GM19455 (cell line): ENCODE results near the gene IRX3.

Experiments used
- ATAC-seq: cut with Tn5 transposase; IDR thresholded peaks from one replicate; pipeline ENCODE4 v1.9.1; 2021; ENCODE audit not compliant: unreplicated experiment

The IRX3 gene

GRCh38 chr16:54291656-54292487 lies 5.3 kb upstream of the IRX3 start:
- ATAC-seq = no peak

DNA sequence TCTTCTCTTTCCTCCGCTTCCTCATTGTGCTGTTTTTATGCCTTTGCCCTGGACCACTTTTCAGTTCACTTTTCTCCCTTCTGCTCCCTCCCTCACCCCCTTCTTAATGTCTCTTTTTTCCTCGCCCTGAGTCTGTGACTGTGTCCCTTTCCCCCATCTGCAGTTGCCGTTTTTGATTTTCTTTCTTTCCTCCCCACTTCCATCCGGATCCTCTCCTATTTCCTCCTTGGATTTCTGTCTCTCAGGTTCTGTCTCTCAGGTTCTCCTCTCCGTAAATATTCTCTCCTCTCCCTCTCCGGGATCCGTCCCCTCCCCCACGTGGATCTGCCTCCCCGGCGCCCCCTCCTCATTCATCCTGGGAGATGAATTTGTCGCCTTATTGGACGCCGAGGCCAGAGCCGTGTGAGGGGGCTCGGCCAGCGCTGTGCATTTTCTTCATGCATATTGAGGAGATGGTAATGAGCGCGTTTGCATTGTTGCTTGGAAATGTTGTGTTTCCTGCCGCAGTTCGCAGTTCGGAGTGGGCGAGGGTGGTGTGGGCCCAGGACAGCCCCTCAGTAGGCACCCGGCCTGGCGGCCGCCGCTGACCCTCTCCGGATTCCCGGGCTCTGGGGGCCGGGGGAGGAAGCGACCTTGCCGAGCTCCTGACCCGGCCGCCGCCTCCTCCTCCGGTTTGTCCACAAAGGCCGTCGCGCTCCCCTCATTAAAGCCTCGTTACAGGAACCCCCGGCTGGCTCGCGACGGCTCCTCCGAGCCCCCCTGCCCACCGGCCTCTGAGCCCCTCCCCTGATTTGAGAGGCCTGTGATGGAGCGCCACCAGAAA lies 4.5 kb upstream of the IRX3 start:
- ATAC-seq = no peak

DNA sequence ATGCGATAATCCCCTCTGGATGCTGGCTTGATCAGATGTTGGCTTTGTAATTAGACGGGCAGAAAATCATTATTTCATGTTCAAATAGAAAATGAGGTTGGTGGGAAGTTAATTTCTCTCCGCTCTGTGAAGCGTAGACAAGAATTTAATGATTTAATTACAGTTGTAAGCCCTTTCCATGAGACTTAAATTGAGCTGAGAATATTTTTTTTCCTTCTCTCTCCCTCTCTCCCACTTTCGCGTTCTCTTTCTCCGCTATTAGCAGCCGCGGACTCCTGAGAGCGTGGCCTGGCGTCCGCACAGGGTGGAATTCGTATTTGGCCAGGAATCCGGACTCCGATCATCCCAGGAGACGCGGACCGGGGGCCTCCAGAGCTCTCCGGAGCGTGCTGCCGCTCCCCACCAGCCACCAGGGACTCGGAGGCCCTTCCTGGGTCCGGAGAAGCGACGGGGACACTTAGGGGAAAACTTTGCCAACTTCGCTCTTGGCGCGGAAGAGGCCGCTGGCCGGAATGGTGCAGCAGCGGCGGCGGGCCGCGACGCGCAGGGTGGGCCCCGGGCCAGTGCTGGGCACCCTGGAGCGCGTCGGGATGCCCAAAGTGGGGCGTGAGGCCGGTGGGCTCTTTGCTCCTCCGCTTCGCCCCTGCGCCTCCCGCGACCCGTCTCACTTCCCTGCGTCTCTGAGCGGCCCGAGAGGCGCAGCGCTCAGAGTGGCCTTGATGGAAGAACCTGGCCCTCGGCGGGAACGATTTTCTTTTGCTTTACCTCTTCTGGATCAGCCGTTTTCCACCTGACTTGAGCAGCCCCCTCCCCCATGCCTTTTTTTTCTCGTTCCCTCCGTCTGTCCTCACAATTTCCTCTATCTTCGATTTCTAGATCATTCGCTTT lies 3.6 kb upstream of the IRX3 start:
- no peak for ATAC-seq

- no peak for ATAC-seq
Measured at GRCh38 chr16:54289242-54289944, 2.8 kb upstream of the IRX3 start.

GRCh38 chr16:54288835-54289241 lies 2.3 kb upstream of the IRX3 start:
- ATAC-seq = no peak

- ATAC-seq = no peak
Measured at GRCh38 chr16:54288030-54288834, 1.6 kb upstream of the IRX3 start.

GRCh38 chr16:54287131-54288029 lies 793 bp upstream of the IRX3 start:
- ATAC-seq = no peak

DNA sequence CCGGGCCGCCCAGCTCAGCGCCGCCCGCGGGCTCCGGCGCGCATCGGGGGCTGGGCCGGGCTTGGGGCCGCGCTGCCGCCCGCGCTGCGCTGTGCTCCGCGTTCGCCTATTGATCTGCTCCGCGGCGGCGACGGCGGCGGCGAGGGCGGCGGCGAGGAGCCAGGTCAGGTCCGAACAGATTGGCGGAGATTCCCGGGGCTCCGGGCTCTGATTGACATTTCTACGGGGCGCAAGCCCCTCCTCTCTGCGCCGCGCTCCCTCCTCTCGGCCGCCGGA lies 559 bp downstream of the IRX3 start:
- ATAC-seq = no peak

DNA sequence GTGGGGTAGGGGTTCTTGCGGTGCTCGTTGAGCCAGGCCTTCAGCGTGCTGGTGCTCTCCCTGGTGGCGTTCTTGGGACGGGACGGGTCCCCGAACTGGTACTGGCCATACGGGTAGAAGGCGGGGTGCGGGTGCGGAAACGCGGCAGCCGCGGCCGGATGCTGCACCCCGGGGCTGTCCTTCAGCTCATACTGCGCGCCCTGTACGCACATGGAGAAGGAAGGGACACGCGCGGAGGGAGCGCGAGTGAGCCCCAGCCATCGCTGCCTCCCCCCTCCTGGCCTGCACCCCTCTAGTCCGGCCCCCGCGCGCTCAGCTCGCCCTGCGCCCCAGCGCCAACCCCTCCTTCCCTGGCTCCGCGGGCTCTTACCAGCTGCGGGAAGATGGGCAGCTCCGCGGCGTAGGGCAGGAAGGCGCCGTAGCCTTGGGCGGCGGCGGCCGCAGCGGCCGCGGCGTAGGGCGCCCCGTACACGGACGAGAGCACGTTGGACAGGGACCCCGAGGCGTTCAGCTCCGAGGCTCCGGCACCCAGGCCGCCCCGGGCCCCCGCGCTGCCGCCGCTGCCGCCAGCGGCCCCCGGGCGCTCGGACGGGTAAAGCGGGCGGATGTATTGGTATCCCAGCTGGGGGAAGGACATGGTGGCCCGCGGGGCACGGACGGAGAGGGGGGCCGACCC lies 1.0 kb downstream of the IRX3 start:
- no peak for ATAC-seq

DNA sequence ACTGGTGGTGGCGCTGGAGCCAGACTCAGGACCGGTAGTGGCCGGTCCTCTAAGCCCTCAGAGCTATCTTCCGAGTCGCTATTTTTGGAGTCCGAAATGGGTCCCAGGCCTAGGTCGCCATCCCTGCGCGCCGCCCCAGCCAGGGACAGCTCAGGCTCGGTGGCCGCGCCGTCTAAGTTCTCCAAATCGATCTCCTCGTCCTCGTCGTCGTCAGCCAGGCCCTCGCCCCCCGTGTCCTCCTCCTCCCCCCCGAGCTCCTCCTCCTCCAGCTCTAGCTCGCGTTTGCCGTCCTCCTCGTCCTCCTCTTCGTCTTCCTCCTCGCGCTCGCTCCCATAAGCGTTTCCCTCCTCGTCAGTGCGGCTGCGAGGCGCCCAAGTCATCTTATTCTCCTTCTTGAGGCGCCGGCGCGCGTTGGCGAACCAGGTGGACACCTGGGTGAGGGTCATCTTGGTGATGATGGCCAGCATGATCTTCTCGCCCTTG lies 1.6 kb downstream of the IRX3 start:
- ATAC-seq = no peak

DNA sequence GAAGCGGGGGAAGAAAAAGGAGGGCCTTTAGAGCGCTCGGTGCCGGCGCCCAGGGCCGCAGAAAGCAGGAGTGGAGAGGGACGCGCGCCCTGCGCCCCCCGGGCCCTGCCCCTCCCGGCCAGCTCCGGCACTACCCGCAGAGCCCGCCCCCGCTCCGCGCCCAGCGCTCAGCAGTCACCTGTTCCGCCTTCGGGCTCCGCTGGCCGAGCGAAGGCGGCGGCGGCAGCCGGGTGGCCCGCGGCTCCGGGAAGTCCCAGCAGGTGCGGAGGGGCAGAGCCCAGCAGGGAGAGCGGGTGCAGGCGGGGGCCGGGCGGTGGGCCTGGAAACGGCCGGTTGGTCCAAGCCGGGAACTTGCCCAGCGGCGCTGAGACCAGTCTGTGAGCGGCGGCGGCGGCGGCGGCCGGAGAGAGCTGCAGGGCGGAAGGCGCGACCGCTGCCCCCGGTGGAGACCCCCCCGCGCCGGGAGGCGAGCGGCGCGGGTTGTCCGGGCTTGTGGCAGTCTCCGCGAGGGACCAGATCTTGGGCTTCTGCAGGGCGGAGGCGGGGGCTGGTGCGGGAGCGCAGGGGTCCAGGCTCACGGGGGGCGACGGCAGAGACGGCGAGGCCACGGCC lies 2.2 kb downstream of the IRX3 start:
- ATAC-seq = no peak

DNA sequence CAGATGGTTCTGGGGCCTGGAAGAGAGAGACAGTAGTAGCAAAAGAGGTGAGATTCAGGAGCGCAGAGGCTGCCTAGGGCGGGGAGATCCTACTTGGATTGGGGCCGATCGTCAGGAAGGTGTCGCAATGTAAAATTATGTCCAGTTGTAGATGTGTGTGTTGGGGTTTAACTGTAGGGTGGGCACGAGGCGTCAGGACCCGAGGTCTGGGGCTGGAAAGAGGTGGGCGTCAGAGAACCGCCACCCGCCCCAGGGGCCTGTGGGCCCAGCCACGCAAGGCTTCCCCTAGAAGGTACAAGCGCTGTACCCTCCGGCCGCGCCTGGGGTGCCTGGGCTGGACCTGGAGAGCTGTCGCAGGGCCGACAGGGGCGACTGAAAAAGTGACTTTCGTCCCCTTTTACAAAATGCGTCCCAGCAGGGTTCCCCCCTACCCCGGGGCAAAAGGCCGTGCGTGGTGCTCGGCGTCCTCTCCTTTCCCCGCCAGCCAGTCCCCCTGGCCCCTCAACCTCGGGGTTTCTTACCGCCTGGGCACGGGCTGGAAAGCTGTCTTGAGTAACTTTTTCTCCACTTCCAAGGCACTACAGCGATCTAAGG lies 2.8 kb downstream of the IRX3 start:
- ATAC-seq = no peak

DNA sequence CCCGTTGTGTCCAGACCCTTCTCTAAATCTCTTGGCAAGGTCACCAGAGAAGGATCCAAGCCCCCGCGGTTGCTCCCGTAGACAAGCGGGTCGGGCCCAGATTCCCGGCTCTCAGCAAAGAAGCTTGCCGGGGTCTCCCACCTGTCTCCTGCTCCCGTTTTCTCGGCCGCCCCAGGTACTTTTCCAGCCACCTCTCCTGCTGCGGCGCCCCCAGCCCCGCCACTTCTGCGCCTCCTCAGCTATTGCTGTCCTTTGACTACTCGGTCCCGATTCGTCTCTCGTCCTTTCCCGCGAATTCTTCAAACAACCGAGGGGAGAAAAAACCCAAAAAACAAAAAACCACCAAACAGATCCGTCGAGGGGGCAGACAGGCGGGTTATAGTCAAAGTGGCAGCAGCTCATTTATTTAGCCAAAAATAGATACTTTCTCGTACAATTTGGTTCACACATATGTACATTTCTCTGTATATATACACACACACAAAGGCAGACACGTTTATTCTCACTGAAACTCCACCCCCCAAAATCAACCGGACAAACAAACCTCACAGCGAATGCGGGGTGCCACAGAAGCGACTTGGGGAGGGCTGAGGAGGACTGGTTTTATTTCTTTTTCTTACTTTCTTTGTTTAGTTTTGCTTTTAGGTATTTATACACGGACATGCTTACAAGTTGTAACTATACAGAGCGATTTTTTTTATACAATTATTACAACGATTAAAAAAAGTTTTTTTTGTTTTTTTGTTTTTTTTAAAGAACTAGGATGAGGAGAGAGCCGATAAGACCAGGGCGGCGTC lies 3.5 kb downstream of the IRX3 start:
- ATAC-seq = no peak

DNA sequence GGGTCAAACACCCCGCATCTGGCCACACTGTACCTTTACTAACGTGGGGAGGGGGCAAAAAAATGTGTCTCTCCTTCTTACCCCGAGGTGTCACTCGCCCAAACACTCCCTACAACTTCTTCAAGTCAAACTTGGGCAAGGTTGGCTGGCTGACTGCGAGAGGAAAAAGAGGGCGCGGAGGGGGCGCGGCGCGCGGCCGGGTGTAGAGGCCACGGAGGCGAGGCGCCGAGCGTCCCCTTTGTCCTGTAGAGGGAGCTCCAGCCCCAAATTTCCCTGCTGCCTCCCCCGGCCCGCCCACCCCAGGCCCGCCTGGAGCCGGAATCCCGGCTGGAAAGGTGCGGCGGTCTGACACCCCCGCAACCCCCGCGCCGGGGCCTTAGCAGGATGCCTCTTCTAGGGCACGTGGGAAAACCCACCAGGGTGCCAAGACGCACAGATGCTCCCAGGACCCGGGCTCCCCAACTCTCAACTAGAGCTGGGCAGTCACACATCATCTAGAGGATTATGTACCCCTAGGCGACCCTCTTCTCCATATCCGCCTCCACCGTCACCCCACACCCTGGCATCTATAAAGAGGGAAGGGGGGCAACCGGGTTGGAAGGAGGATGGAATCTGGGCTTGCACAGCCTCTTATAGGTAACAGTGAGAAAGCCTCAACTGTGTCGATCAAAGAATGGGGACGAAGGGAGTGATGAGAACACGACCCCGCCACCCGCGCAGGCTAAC lies 4.2 kb downstream of the IRX3 start:
- ATAC-seq = no peak

DNA sequence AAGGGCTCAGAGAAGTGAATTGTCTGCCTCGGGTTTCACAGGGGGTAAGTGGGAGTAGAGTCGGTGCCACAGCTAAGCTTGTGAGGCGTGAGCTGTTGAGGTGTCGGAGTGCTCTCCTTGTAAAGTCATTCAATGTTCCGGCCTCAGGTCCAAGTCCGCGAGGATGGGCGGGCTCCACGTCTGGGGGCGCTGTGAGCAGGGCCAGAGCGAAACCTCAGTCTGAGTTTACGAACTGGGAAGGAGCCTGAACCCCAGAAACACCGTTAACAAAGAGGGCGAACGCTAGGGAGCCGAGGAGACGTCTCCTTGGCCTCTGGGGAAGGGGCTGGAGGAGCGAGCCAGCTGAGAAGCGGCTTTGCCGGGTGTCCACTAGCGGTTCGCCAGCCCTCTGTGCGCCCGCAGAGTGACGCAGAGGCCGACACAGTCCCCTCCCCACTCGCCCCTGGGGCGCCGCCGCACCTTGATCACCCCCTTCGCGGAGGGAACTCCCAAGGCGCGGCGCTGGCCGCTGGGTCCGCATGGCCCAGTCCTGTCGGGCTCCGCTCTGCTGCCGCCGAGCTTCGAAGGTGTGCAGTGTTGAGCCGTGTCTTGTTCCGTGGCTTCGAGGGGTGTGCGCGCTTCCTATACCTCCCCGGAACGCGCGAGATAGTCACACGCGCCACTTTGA lies 4.9 kb downstream of the IRX3 start:
- no peak for ATAC-seq

DNA sequence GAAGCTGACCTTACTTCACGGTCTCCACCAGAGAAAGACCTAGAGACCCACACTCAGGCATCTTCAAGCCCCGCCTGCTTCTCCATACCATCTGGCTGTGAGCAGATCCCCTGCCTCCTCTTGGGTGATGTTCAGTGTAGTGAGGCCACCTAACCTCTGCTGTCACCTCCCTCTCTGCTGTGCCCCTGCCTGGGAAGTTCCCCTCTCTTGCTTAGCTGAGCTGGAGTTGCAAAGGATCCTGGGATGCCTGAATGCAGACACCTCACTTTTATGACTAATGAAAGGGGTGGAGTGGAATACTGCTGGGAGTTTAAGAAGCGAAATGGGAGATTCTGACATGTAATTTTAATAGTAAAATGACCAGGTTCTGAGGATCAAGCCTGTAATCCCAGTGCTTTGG lies 5.8 kb downstream of the IRX3 start:
- ATAC-seq = no peak
